Measurements from ENCODE around the gene CBLB.

The CBLB gene

GRCh38 chr3:105611304-105612192, 257.3 kb downstream of the CBLB start:
- DNase-seq = no peak

GRCh38 chr3:105610473-105610872, 258.3 kb downstream of the CBLB start:
- no peak for DNase-seq

GRCh38 chr3:105608623-105609022, 260.2 kb downstream of the CBLB start:
- DNase-seq = no peak

- DNase-seq = no peak
Observed at GRCh38 chr3:105606016-105606415, 262.8 kb downstream of the CBLB start.

Data from NCI-H1092 (cell line).